ENCODE results near the gene SAMM50. TPM values are rescaled to one million over a fixed set of nuclear protein-coding genes. Genes with fewer than 3 reads are reported as not detected.
A peak's percentile ranks its signal among the peaks of the same experiment; 100 is the strongest.

Gene SAMM50
- total and polyA plus RNA-seq, 2 donors, result 27.5 to 34.3 TPM

- no peaks in the 10 kb centered on the region for H3K36me3 ChIP-seq (ENCODE audit: insufficient read depth)
- no peak overlapping the region for H3K4me3 ChIP-seq (ENCODE audit: low read depth, low read length)
- no peak for DNase-seq (ENCODE audit: extremely low spot score)
- H3K4me1 ChIP-seq (ENCODE audit: insufficient read depth), result peaks cover 2% of the 10 kb centered on the region
- WGBS, result 72% methylated on average over 28 of the region's 28 CpGs
- H3K27ac ChIP-seq (ENCODE audit: low read depth), result peak overlapping the region; percentile 33
Observed at GRCh38 chr22:44026630-44027511, 71.6 kb downstream of the SAMM50 start.

DNA sequence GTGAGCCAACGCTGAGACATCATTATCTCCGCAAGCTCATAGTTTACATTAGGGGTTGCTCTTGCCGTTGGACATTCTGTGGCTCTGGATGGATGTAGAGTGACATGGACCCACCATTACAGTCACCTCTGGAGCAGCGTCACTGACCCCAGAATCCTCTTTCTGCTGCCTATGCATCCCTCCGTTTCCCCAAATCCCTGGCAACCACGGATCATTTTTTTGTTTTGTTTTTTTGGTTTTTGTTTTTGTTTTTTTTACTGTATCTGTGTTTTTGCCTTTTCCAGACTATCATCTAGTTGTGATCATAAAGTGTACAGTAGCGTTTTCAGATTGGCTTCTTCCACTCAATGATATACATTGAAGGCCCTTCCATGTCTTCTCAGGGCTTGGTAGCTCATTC lies 72.8 kb downstream of the SAMM50 start:
- Histone ChIP-seq H3K27ac (ENCODE audit: low read depth) (no peak overlapping the region), H3K36me3 (ENCODE audit: insufficient read depth) (no peaks in the 10 kb centered on the region), H3K4me1 (ENCODE audit: insufficient read depth) (peaks cover 2% of the 10 kb centered on the region), H3K4me3 (ENCODE audit: low read depth, low read length) (no peak overlapping the region)
- 80% methylated on average over 7 of the region's 7 CpGs for WGBS
- no peak for DNase-seq (ENCODE audit: extremely low spot score)

DNA sequence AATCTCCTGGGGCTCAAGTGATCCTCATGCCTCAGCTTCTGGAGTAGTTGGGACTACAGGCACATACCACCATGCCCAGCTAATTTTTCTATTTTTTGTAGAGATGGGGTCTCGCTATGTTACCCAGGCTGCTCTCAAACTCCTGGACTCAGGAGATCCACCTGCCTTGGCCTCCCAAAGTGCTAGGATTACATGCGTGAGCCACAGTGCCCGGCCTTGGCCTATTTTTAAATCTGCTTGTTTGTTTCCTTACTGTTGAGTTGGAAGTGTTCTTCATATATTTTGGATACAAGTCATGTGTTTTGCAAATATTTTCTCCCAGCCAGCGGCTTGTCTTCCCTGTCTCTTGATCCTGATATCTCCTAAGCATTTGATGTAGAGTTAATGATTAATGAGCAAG lies 73.8 kb downstream of the SAMM50 start:
- Histone ChIP-seq H3K36me3 (ENCODE audit: insufficient read depth) (no peaks in the 10 kb centered on the region), H3K4me1 (ENCODE audit: insufficient read depth) (no peaks in the 10 kb centered on the region), H3K4me3 (ENCODE audit: low read depth, low read length) (no peak overlapping the region), H3K27ac (ENCODE audit: low read depth) (no peak overlapping the region)
- WGBS, result 91% methylated on average over 4 of the region's 4 CpGs
- no peak for DNase-seq (ENCODE audit: extremely low spot score)

DNA sequence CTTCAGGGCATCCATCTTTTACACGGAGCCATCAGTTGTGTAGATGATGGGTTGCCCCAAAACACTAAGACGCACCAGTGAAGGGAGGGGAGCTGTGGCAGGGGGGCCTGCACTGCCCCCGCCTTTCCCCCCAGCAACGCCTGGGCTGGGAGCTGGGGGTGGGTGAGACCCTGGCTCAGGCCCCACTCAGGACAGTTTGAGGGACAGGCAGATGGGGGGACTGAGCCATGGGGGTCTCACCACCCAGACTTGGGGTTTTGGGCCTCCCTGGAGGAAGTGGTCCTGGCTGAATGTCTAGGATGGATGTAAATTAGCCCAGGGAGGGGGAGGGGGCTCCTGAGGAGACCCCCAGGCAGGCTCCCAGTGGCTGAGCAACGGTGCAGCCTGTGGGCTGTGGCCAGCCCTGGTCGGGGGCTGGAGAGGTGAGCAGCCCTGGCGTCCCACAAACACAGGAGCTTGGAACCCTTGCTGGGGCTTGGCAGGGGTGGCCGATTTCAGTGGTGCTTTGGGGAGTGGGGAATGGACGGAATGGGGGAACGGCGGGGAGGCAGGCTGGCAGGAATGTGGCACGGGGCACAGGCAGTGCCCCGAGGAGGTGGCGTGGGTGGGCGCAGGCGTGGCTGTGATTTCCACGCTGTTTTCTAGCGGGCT lies 74.9 kb downstream of the SAMM50 start:
- H3K36me3 ChIP-seq (ENCODE audit: insufficient read depth), result no peaks in the 10 kb centered on the region
- WGBS, result 91% methylated on average over 18 of the region's 18 CpGs
- H3K4me3 ChIP-seq (ENCODE audit: low read depth, low read length), result no peak overlapping the region
- no peak for DNase-seq (ENCODE audit: extremely low spot score)
- H3K4me1 ChIP-seq (ENCODE audit: insufficient read depth), result no peaks in the 10 kb centered on the region
- no peak overlapping the region for H3K27ac ChIP-seq (ENCODE audit: low read depth)

GRCh38 chr22:44030702-44031082 lies 75.5 kb downstream of the SAMM50 start:
- no peaks in the 10 kb centered on the region for H3K4me1 ChIP-seq (ENCODE audit: insufficient read depth)
- 84% methylated on average over 8 of the region's 8 CpGs for WGBS
- H3K4me3 ChIP-seq (ENCODE audit: low read depth, low read length), result no peak overlapping the region
- no peaks in the 10 kb centered on the region for H3K36me3 ChIP-seq (ENCODE audit: insufficient read depth)
- H3K27ac ChIP-seq (ENCODE audit: low read depth), result no peak overlapping the region
- no peak for DNase-seq (ENCODE audit: extremely low spot score)

DNA sequence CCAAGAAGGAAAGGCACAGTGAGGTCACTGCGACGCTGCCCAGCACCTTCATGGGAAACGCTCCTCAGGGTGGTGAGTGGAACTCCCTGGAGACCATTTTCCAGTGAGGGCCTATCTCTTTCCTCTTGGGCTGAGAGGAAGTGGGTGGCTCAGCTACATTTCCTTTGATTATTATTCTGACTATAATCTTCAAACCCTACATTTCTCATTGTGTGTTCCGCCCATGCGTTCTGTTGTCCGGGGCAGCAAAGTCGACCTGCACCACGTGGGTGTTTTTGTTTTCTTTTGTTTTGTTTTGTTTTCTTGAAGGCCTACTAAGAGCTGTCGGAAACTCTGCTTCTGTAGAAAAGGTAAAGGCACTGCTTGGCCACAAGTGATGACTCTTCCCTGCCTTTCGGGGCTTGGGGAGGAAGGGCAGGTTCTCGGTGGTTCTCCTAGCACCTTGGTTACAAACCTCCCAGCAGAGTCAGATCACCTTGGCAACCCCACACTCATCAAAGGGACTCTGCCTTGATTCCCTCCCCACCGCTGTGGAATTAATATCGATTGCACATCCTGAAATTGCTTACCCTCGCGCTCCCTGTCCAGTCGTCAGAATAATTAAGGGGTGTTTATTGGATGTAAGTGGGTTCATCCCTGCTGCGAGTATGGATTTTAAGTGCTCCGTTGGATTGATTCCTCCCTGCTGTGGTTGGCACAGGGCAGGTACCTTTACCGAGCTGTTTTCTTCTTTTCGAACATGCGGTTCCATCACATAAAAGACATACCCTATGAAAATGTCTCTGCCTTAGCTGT lies 76.1 kb downstream of the SAMM50 start:
- Histone ChIP-seq H3K27ac (ENCODE audit: low read depth) (no peak overlapping the region), H3K4me3 (ENCODE audit: low read depth, low read length) (no peak overlapping the region)

GRCh38 chr22:44032126-44032730 lies 77.0 kb downstream of the SAMM50 start:
- Histone ChIP-seq H3K4me1 (ENCODE audit: insufficient read depth) (no peaks in the 10 kb centered on the region), H3K36me3 (ENCODE audit: insufficient read depth) (no peaks in the 10 kb centered on the region)

More for the DNA sequence above, 76.1 kb downstream of the SAMM50 start:
- Histone ChIP-seq H3K4me1 (ENCODE audit: insufficient read depth) (no peaks in the 10 kb centered on the region), H3K36me3 (ENCODE audit: insufficient read depth) (no peaks in the 10 kb centered on the region)
- no peak for DNase-seq (ENCODE audit: extremely low spot score)
- WGBS, result 81% methylated on average over 21 of the region's 21 CpGs

DNA sequence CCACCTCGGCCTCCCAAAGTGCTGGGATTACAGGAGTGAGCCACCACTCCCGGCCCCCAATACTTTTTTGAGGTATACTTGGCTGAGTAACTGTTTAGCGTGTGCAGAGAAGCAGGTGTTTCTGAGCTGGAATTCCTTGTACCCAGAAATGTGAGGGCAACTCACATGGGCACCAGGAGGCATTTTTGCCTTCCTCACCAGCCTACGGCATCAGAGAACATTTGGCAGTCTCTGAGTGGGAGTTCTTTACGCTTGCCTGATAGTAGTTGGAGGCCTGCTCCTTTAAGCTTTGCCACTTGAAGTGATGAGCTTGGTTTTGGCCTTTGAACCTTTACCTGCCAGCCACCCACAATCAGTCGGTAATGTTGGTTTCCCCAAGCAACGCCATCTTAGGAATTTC lies 78.0 kb downstream of the SAMM50 start:
- 93% methylated on average over 7 of the region's 7 CpGs for WGBS
- Histone ChIP-seq H3K27ac (ENCODE audit: low read depth) (no peak overlapping the region), H3K36me3 (ENCODE audit: insufficient read depth) (no peaks in the 10 kb centered on the region), H3K4me3 (ENCODE audit: low read depth, low read length) (no peak overlapping the region), H3K4me1 (ENCODE audit: insufficient read depth) (no peaks in the 10 kb centered on the region)
- DNase-seq (ENCODE audit: extremely low spot score), result no peak

More at GRCh38 chr22:44032126-44032730, 77.0 kb downstream of the SAMM50 start:
- no peak for DNase-seq (ENCODE audit: extremely low spot score)
- Histone ChIP-seq H3K4me3 (ENCODE audit: low read depth, low read length) (no peak overlapping the region), H3K27ac (ENCODE audit: low read depth) (no peak overlapping the region)
- WGBS, result 87% methylated on average over 14 of the region's 14 CpGs

- DNase-seq (ENCODE audit: extremely low spot score), result no peak
- H3K4me3 ChIP-seq (ENCODE audit: low read depth, low read length), result no peak overlapping the region
- WGBS, result 68% methylated on average over 8 of the region's 8 CpGs
- no peak overlapping the region for H3K27ac ChIP-seq (ENCODE audit: low read depth)
- H3K36me3 ChIP-seq (ENCODE audit: insufficient read depth), result no peaks in the 10 kb centered on the region
- H3K4me1 ChIP-seq (ENCODE audit: insufficient read depth), result no peaks in the 10 kb centered on the region
Observed at GRCh38 chr22:44033694-44034093, 78.5 kb downstream of the SAMM50 start.

- H3K27ac ChIP-seq (ENCODE audit: low read depth), result peak overlapping the region; percentile 24
- H3K36me3 ChIP-seq (ENCODE audit: insufficient read depth), result no peaks in the 10 kb centered on the region
- no peak overlapping the region for H3K4me3 ChIP-seq (ENCODE audit: low read depth, low read length)
- DNase-seq (ENCODE audit: extremely low spot score), result no peak
- no peaks in the 10 kb centered on the region for H3K4me1 ChIP-seq (ENCODE audit: insufficient read depth)
- WGBS, result 31% methylated on average over 9 of the region's 9 CpGs
Observed at GRCh38 chr22:44037519-44038375, 82.5 kb downstream of the SAMM50 start.

DNA sequence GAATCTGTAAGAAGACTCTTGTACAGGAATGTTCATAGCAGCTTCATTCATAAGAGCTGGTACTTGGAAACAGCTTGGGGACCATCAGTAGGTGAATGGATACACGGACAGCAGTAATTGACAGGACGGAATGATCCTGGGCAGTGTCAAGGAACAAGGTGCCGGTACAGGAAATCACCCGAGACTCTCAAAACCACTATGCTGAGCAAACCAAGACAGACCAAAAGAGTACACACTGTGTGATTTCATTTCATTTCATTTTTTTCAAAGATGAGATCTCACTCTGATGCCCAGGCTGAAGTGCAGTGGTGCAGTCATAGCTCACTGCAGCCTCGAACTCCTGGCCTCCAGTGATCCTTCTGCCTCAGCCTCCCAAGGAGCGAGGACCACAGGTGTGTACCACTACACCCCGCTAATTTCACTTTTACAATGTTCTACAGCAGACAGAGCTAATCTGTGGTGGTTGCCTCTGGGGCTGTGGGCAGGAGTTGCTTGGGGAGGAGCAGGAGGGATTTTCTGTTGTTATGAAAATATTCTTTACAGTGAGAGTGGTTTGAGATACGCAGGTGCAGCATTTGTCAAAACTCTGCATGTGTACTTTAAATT lies 84.4 kb downstream of the SAMM50 start:
- 93% methylated on average over 8 of the region's 8 CpGs for WGBS
- DNase-seq (ENCODE audit: extremely low spot score), result no peak
- Histone ChIP-seq H3K4me1 (ENCODE audit: insufficient read depth) (no peaks in the 10 kb centered on the region), H3K4me3 (ENCODE audit: low read depth, low read length) (no peak overlapping the region), H3K36me3 (ENCODE audit: insufficient read depth) (no peaks in the 10 kb centered on the region), H3K27ac (ENCODE audit: low read depth) (no peak overlapping the region)

All from urinary bladder (tissue), 4 donors.